ENCODE results near the gene ABL1.
"Not testable (repeated sequence)": the region's sequence is repeated elsewhere in the genome, so short reads cannot be mapped to it uniquely, and the experiment has no call there.

Gene ABL1

GRCh38 chr9:130825809-130826208, 9.2 kb upstream of the ABL1 start:
- no peak for DNase-seq

GRCh38 chr9:130829762-130830161, 5.3 kb upstream of the ABL1 start:
- no peak for DNase-seq

- no peak for DNase-seq
Measured at GRCh38 chr9:130830231-130830760, 4.8 kb upstream of the ABL1 start.

GRCh38 chr9:130831077-130831476, 4.0 kb upstream of the ABL1 start:
- no peak for DNase-seq

- no peak for DNase-seq
Measured at GRCh38 chr9:130833031-130833990, 1.7 kb upstream of the ABL1 start.

- DNase-seq = no peak
Measured at GRCh38 chr9:130835441-130836298, 616 bp downstream of the ABL1 start.

- no peak for DNase-seq
Measured at GRCh38 chr9:130837002-130837511, 2.0 kb downstream of the ABL1 start.

- DNase-seq = no peak
Measured at GRCh38 chr9:130837643-130838042, 2.6 kb downstream of the ABL1 start.

GRCh38 chr9:130839132-130840111, 4.4 kb downstream of the ABL1 start:
- DNase-seq = no peak

- DNase-seq = no peak
Measured at GRCh38 chr9:130842545-130842944, 7.5 kb downstream of the ABL1 start.

- DNase-seq = no peak
Measured at GRCh38 chr9:130843049-130843908, 8.2 kb downstream of the ABL1 start.

- no peak for DNase-seq
Measured at GRCh38 chr9:130844044-130844451, 9.0 kb downstream of the ABL1 start.

GRCh38 chr9:130845254-130845653, 10.2 kb downstream of the ABL1 start:
- DNase-seq = no peak

- no peak for DNase-seq
Measured at GRCh38 chr9:130845901-130846481, 10.9 kb downstream of the ABL1 start.

GRCh38 chr9:130846487-130847305, 11.6 kb downstream of the ABL1 start:
- DNase-seq = no peak

- DNase-seq = no peak
Measured at GRCh38 chr9:130847306-130848217, 12.5 kb downstream of the ABL1 start.

- DNase-seq = not testable (repeated sequence)
Measured at GRCh38 chr9:130848514-130848913, 13.5 kb downstream of the ABL1 start.

- no peak for DNase-seq
Measured at GRCh38 chr9:130849356-130849755, 14.3 kb downstream of the ABL1 start.

GRCh38 chr9:130852801-130853200, 17.7 kb downstream of the ABL1 start:
- no peak for DNase-seq
